HL-60/S4 treated with phorbol 12-myristate 13-acetate at 8.2 ng/mL for 4 days and 3 days (cell line): ENCODE data around the gene IL1RAPL1.
"Not testable (repeated sequence)": the region's sequence is repeated elsewhere in the genome, so short reads cannot be mapped to it uniquely, and the experiment has no call there.

Experiments
- in situ Hi-C: fragments of 300-500 bp; cut with MboI; formaldehyde crosslinking; loops from 2 replicates; pipeline ENCODE4 v1.15.0; 2022; ENCODE audit warnings: low sequenced_read_pairs

Gene IL1RAPL1

GRCh38 chrX:29243942-29244341 is 656.7 kb downstream of the IL1RAPL1 start:
- in situ Hi-C loops: no loop called here

GRCh38 chrX:29254515-29254914 is 667.3 kb downstream of the IL1RAPL1 start:
- in situ Hi-C loops: no loop called here

- in situ Hi-C loops: no loop called here
These were observed 670.3 kb downstream of the IL1RAPL1 start for GRCh38 chrX:29257521-29257920.

- in situ Hi-C loops: no loop called here
These were observed 682.1 kb downstream of the IL1RAPL1 start for GRCh38 chrX:29269390-29269789.

GRCh38 chrX:29274517-29274916 is 687.3 kb downstream of the IL1RAPL1 start:
- in situ Hi-C loops: no loop called here

GRCh38 chrX:29275928-29276327 is 688.7 kb downstream of the IL1RAPL1 start:
- in situ Hi-C loops: no loop called here

GRCh38 chrX:29281078-29281742 is 694.0 kb downstream of the IL1RAPL1 start:
- in situ Hi-C loops: no loop called here

- in situ Hi-C loops: no loop called here
These were observed 698.4 kb downstream of the IL1RAPL1 start for GRCh38 chrX:29285664-29286063.

- in situ Hi-C loops: no loop called here
These were observed 708.9 kb downstream of the IL1RAPL1 start for GRCh38 chrX:29295987-29296680.

- in situ Hi-C loops: no loop called here
These were observed 710.0 kb downstream of the IL1RAPL1 start for GRCh38 chrX:29297171-29297800.

GRCh38 chrX:29299684-29300083 is 712.4 kb downstream of the IL1RAPL1 start:
- in situ Hi-C loops: no loop called here

GRCh38 chrX:29308726-29309125 is 721.5 kb downstream of the IL1RAPL1 start:
- in situ Hi-C loops: no loop called here

- in situ Hi-C loops: no loop called here
These were observed 728.7 kb downstream of the IL1RAPL1 start for GRCh38 chrX:29315931-29316330.

- in situ Hi-C loops: no loop called here
These were observed 730.8 kb downstream of the IL1RAPL1 start for GRCh38 chrX:29318012-29318411.

- in situ Hi-C loops: not testable (repeated sequence)
These were observed 745.2 kb downstream of the IL1RAPL1 start for GRCh38 chrX:29332429-29332828.

- in situ Hi-C loops: not testable (repeated sequence)
These were observed 745.8 kb downstream of the IL1RAPL1 start for GRCh38 chrX:29333091-29333490.

- in situ Hi-C loops: no loop called here
These were observed 761.0 kb downstream of the IL1RAPL1 start for GRCh38 chrX:29348288-29348687.

- in situ Hi-C loops: no loop called here
These were observed 772.0 kb downstream of the IL1RAPL1 start for GRCh38 chrX:29359276-29359675.

GRCh38 chrX:29374765-29375164 is 787.5 kb downstream of the IL1RAPL1 start:
- in situ Hi-C loops: not testable (repeated sequence)

- in situ Hi-C loops: no loop called here
These were observed 789.3 kb downstream of the IL1RAPL1 start for GRCh38 chrX:29376584-29376983.

GRCh38 chrX:29382811-29383210 is 795.6 kb downstream of the IL1RAPL1 start:
- in situ Hi-C loops: no loop called here

GRCh38 chrX:29388509-29388908 is 801.3 kb downstream of the IL1RAPL1 start:
- in situ Hi-C loops: no loop called here
